HG02943 (cell line): ENCODE data around the gene SH2D5.

Experiments used
- ATAC-seq: cut with Tn5 transposase; IDR thresholded peaks from one replicate; pipeline ENCODE4 v1.9.1; 2021; ENCODE audit warnings: mild to moderate bottlenecking, low read depth, moderate library complexity; ENCODE audit not compliant: unreplicated experiment

SH2D5 gene

GRCh38 chr1:20717452-20718342 is 14.8 kb downstream of the SH2D5 start, which contains the start of gene KIF17:
Gene KIF17, minus strand, starts transcription at chr1:20718007. Its CDS starts 301 bp downstream, at chr1:20717706.
- no peak for ATAC-seq

- no peak for ATAC-seq
Observed at GRCh38 chr1:20716232-20716631, 16.3 kb downstream of the SH2D5 start.

- ATAC-seq, result no peak
Observed at GRCh38 chr1:20715406-20715805, 17.1 kb downstream of the SH2D5 start.

GRCh38 chr1:20713440-20713839 is 19.1 kb downstream of the SH2D5 start:
- no peak for ATAC-seq

GRCh38 chr1:20712215-20712577 is 20.3 kb downstream of the SH2D5 start:
- ATAC-seq, result no peak

- no peak for ATAC-seq
Observed at GRCh38 chr1:20711285-20712214, 21.0 kb downstream of the SH2D5 start.

- no peak for ATAC-seq
Observed at GRCh38 chr1:20710469-20711284, 21.8 kb downstream of the SH2D5 start.

GRCh38 chr1:20709868-20710267 is 22.6 kb downstream of the SH2D5 start:
- no peak for ATAC-seq

GRCh38 chr1:20708891-20709290 is 23.6 kb downstream of the SH2D5 start:
- ATAC-seq, result no peak

GRCh38 chr1:20708057-20708456 is 24.4 kb downstream of the SH2D5 start:
- ATAC-seq, result no peak

GRCh38 chr1:20706841-20707240 is 25.7 kb downstream of the SH2D5 start:
- no peak for ATAC-seq

GRCh38 chr1:20705203-20705755 is 27.2 kb downstream of the SH2D5 start:
- ATAC-seq, result no peak

- no peak for ATAC-seq
Observed at GRCh38 chr1:20704390-20705202, 27.9 kb downstream of the SH2D5 start.

GRCh38 chr1:20703124-20703756 is 29.3 kb downstream of the SH2D5 start:
- ATAC-seq, result no peak

- no peak for ATAC-seq
Observed at GRCh38 chr1:20702416-20702815, 30.1 kb downstream of the SH2D5 start.

GRCh38 chr1:20701847-20702246 is 30.7 kb downstream of the SH2D5 start:
- no peak for ATAC-seq

GRCh38 chr1:20701446-20701845 is 31.1 kb downstream of the SH2D5 start:
- no peak for ATAC-seq

- no peak for ATAC-seq
Observed at GRCh38 chr1:20700636-20701215, 31.8 kb downstream of the SH2D5 start.
